Fibroblast of skin of right biceps (primary cell): ENCODE results near the gene ERBB2.
"Not testable (repeated sequence)": the region's sequence is repeated elsewhere in the genome, so short reads cannot be mapped to it uniquely, and the experiment has no call there.

Experiments used
- DNase-seq: peaks from one replicate; pipeline ENCODE4 v3.0.0-alpha.2; 2013

Gene ERBB2

DNA sequence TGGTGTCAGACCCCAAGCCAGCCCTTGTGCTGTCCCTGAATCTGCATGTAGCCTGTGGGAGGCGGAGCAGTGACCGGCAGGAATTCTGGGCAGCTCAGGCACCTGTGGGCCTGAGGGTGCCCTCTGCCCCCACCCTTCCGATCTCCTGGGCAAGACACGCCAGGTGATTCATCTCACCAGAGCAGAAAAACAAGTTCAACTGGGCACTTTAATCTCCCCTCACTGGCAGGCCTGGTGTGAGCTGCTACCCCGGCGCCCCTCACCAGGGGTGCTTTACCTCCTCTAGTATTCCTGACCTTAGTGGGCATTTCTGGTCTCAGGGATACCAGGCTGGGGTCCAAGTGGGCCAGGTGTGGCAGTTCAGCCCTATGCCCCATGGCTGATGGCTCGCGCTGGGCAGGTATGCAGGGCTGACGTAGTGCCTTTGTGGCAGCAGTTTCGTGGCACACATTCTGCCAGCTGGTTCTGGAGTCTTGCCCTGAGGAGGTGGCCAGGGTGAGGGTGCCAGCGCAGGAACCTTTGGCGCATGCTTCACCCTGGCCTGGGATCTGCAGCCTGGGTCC is 6.0 kb downstream of the ERBB2 start:
- DNase-seq: no peak

DNA sequence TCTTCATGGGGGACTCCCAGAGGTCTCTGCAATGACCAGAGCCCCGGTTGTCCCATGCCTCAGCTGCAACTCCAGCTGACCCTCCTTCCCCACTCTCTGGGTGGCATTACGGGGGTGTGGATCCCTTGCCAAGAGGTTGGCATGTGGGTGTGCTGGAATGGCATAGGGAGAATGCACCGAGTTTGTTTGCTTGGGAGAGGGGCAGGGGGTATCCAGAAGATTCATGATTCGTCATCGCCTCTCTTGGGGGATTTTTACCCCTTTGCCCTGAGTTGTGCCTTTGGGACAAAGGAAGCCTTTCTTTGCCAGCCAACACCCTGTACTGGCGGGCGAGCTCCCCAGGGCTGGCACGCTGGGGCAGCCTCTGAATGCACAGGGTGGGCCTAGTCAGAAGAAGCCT is 6.5 kb downstream of the ERBB2 start:
- no peak for DNase-seq

DNA sequence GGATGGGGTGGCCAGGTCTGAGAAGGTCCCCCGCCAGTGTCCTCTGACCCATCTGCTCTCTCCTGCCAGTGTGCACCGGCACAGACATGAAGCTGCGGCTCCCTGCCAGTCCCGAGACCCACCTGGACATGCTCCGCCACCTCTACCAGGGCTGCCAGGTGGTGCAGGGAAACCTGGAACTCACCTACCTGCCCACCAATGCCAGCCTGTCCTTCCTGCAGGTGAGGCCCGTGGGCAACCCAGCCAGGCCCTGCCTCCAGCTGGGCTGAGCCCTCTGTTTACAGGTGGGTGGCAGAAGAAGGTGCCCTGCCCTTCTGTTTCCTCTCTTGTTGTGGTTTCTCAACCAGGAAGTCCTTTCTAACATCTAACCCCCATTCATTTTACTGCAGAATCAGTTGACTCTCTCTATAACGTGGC is 7.1 kb downstream of the ERBB2 start:
- no peak for DNase-seq

DNA sequence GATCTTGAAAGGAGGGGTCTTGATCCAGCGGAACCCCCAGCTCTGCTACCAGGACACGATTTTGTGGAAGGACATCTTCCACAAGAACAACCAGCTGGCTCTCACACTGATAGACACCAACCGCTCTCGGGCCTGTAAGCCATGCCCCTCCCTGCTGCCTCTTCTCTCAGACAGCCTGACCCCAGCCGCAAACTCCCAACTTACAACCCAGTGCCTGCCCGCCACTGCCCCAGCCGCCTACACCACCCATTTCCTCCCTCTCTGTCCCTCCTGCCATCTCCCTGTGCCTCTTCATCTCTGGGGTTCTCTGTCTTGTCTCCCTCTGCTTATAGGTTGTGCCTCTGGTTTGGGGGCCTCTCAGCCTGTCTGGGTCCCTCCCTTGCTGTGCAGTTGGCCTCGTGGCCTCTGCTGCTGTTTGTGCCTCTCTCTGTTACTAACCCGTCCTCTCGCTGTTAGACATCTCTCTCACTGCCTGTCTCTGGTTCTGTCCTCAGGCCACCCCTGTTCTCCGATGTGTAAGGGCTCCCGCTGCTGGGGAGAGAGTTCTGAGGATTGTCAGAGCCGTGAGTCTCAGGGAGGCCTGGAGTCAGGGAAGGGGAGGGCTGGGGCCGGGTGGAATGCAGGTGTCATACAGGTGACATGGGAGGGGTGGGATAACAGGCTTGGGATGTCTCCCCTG is 9.6 kb downstream of the ERBB2 start:
- DNase-seq: no peak

- DNase-seq: no peak
These were observed 10.4 kb downstream of the ERBB2 start for GRCh38 chr17:39709998-39710964.

DNA sequence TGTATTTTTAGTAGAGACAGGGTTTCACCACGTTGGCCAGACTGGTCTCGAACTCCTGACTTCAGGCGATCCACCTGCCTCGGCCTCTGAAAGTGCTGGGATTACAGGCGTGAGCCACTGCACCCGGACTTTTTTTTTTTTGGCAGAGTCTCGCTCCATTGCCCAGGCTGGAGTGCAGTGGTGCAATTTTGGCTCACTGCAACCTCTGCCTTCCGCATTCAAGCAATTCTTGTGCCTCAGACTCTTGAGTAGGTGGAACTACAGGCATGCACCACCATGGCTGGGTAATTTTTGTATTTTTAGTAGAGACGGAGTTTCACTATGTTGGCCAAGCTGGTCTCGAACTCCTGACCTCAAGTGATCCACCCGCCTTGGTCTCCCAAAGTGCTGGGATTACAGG is 11.2 kb downstream of the ERBB2 start:
- not testable (repeated sequence) for DNase-seq

DNA sequence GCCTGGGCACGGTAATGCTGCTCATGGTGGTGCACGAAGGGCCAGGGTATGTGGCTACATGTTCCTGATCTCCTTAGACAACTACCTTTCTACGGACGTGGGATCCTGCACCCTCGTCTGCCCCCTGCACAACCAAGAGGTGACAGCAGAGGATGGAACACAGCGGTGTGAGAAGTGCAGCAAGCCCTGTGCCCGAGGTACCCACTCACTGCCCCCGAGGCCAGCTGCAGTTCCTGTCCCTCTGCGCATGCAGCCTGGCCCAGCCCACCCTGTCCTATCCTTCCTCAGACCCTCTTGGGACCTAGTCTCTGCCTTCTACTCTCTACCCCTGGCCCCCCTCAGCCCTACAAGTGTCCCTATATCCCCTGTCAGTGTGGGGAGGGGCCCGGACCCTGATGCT is 12.0 kb downstream of the ERBB2 start:
- no peak for DNase-seq

DNA sequence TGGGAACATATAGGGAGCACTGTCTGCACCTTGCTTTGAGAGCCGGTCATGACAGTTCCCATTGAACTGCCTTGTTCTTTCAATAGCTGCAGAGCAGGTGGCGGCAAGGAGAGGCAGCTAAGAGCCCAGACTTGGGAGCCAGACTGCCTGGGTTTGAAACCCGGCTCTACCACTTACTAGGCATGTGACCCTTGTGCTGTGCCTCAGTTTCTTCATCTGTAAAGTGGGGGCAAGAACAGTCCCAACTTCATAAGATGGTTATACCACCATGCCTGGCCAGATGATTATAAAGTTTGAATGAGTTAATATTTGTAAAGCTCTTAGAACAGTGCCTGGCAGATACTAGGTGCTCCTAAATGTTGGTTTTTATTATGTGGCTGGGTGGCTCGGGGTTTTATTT is 14.4 kb downstream of the ERBB2 start:
- DNase-seq: no peak

- no peak for DNase-seq
These were observed 15.7 kb downstream of the ERBB2 start for GRCh38 chr17:39715375-39716072.

- no peak for DNase-seq
These were observed 16.4 kb downstream of the ERBB2 start for GRCh38 chr17:39716073-39716818.

- no peak for DNase-seq
These were observed 17.1 kb downstream of the ERBB2 start for GRCh38 chr17:39716879-39717536.

- DNase-seq: no peak
These were observed 17.8 kb downstream of the ERBB2 start for GRCh38 chr17:39717660-39718059.

- DNase-seq: no peak
These were observed 19.9 kb downstream of the ERBB2 start for GRCh38 chr17:39719563-39720355.

GRCh38 chr17:39722104-39722503 is 22.2 kb downstream of the ERBB2 start:
- DNase-seq: no peak

GRCh38 chr17:39722965-39723848 is 23.3 kb downstream of the ERBB2 start:
- DNase-seq: no peak

DNA sequence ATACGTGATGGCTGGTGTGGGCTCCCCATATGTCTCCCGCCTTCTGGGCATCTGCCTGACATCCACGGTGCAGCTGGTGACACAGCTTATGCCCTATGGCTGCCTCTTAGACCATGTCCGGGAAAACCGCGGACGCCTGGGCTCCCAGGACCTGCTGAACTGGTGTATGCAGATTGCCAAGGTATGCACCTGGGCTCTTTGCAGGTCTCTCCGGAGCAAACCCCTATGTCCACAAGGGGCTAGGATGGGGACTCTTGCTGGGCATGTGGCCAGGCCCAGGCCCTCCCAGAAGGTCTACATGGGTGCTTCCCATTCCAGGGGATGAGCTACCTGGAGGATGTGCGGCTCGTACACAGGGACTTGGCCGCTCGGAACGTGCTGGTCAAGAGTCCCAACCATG is 24.9 kb downstream of the ERBB2 start:
- no peak for DNase-seq

GRCh38 chr17:39725923-39726322 is 26.1 kb downstream of the ERBB2 start:
- DNase-seq: not testable (repeated sequence)

- no peak for DNase-seq
These were observed 26.8 kb downstream of the ERBB2 start for GRCh38 chr17:39726617-39727016.

DNA sequence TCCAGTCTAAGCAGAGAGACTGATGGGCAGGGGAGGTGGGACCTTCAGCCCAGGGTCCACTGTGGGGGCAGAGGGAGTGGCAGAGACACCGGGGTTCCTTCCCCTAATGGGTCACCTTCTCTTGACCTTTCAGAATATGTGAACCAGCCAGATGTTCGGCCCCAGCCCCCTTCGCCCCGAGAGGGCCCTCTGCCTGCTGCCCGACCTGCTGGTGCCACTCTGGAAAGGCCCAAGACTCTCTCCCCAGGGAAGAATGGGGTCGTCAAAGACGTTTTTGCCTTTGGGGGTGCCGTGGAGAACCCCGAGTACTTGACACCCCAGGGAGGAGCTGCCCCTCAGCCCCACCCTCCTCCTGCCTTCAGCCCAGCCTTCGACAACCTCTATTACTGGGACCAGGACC is 27.7 kb downstream of the ERBB2 start:
- DNase-seq: no peak

GRCh38 chr17:39729280-39729851 is 29.5 kb downstream of the ERBB2 start:
- no peak for DNase-seq
